Activated CD4-positive, alpha-beta T cell treated with anti-CD3 and anti-CD28 coated beads, Interleukin-2, amount 10 ng/mL, durations not matched to agents 7 days and 5 days (primary cell): ENCODE results near the gene RNPEP. TPM values are rescaled to one million over a fixed set of nuclear protein-coding genes. Genes with fewer than 3 reads are reported as not detected.

Experiments
- CTCF ChIA-PET: fragments of 350-600 bp; sonication (Branson Sonifier 250); formaldehyde crosslinking; loops from one replicate; lab custom pipeline; 2021; ENCODE audit warnings: antibody characterized with exemption; lab: Charles Lee
- POLR2A ChIA-PET: fragments of 350-600 bp; sonication (Branson Sonifier 250); formaldehyde crosslinking; loops from one replicate; lab custom pipeline; 2021; ENCODE audit warnings: antibody characterized with exemption; lab: Charles Lee
- DNase-seq: peaks from one replicate; pipeline ENCODE4 v3.0.0-alpha.2; 2020
- H3K27ac Mint-ChIP-seq: one replicate; pipeline ENCODE4 v1.8.0; 2021; ENCODE audit warnings: mild to moderate bottlenecking, moderate library complexity, mixed read lengths
- H3K27me3 Mint-ChIP-seq: one replicate; pipeline ENCODE4 v1.8.0; 2021; ENCODE audit warnings: mixed read lengths
- H3K36me3 Mint-ChIP-seq: one replicate; pipeline ENCODE4 v1.8.0; 2021; ENCODE audit warnings: low read depth, mixed read lengths
- H3K4me1 Mint-ChIP-seq: one replicate; pipeline ENCODE4 v1.8.0; 2021; ENCODE audit warnings: mixed read lengths
- H3K4me3 Mint-ChIP-seq: one replicate; pipeline ENCODE4 v1.8.0; 2021; ENCODE audit warnings: mild to moderate bottlenecking, moderate library complexity, mixed read lengths
- H3K9me3 Mint-ChIP-seq: one replicate; pipeline ENCODE4 v1.8.0; 2021; ENCODE audit warnings: mixed read lengths
- total RNA-seq, 2 experiments: library from RNA; stranded (reverse); gene quantifications; one replicate each; pipeline ENCODE4 v1.2.3, GENCODE V29; 2021

Gene RNPEP
- total RNA-seq, 2 experiments from 2014 or later = 31.0 to 32.8 TPM

DNA sequence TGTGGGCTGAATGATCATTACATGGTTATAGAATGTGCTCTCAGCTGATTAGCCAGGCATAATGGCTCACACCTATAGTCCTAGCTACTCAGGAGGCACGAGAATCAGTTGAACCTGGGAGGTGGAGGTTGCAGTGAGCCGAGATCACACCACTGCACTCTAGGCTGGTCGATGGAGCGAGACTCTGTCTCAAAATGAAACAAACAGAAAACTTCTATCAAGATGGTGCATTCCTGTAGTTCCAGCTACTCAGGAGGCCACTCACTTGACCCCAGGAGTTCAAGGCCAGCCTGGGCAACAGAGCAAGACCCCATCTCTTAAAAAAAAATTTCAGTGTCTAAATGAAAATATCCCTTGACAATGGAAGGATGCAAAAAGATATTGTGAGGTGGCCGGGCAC is 16.3 kb upstream of the RNPEP start:
- CTCF ChIA-PET = interaction anchor here (1.0 kb wide), 1 partner anchor 80 kb away, joined by 3 read pairs; no protein-coding TSS in a partner anchor
- peaks cover 45% of the 10 kb centered on the region for H3K36me3 Mint-ChIP-seq

GRCh38 chr1:201968202-201968925 is 14.1 kb upstream of the RNPEP start:
- Mint-ChIP-seq H3K9me3 (no peaks in the 10 kb centered on the region), H3K4me1 (peaks cover 2% of the 10 kb centered on the region), H3K27me3 (no peaks in the 10 kb centered on the region), H3K36me3 (peaks cover 37% of the 10 kb centered on the region), H3K4me3 (no peak overlapping the region), H3K27ac (no peak overlapping the region)
- DNase-seq = no peak
- ChIA-PET CTCF (interaction anchor here (0.7 to 0.9 kb wide), 3 partner anchors 10 to 72 kb away, joined by 3 to 4 read pairs (median 3); no protein-coding TSS in a partner anchor), POLR2A (no interaction called here)

More for the DNA sequence above, 16.3 kb upstream of the RNPEP start:
- POLR2A ChIA-PET = interaction anchor here (0.7 kb wide), 1 partner anchor 72 kb away, joined by 4 read pairs; no protein-coding TSS in a partner anchor
- no peak overlapping the region for H3K4me3 Mint-ChIP-seq
- DNase-seq = no peak
- no peak overlapping the region for H3K27ac Mint-ChIP-seq
- no peaks in the 10 kb centered on the region for H3K4me1 Mint-ChIP-seq
- no peaks in the 10 kb centered on the region for H3K9me3 Mint-ChIP-seq
- H3K27me3 Mint-ChIP-seq = no peaks in the 10 kb centered on the region

- no peak overlapping the region for H3K27ac Mint-ChIP-seq
- ChIA-PET POLR2A (no interaction called here), CTCF (interaction anchor here (4.5 kb wide), 1 partner anchor 74 kb away, joined by 50 read pairs; no protein-coding TSS in a partner anchor)
- H3K4me3 Mint-ChIP-seq = no peak overlapping the region
- peaks cover 2% of the 10 kb centered on the region for H3K4me1 Mint-ChIP-seq
- no peak for DNase-seq
- no peaks in the 10 kb centered on the region for H3K9me3 Mint-ChIP-seq
- peaks cover 25% of the 10 kb centered on the region for H3K36me3 Mint-ChIP-seq
- peaks cover 11% of the 10 kb centered on the region for H3K27me3 Mint-ChIP-seq
Observed at GRCh38 chr1:201970334-201971159, 11.9 kb upstream of the RNPEP start.

DNA sequence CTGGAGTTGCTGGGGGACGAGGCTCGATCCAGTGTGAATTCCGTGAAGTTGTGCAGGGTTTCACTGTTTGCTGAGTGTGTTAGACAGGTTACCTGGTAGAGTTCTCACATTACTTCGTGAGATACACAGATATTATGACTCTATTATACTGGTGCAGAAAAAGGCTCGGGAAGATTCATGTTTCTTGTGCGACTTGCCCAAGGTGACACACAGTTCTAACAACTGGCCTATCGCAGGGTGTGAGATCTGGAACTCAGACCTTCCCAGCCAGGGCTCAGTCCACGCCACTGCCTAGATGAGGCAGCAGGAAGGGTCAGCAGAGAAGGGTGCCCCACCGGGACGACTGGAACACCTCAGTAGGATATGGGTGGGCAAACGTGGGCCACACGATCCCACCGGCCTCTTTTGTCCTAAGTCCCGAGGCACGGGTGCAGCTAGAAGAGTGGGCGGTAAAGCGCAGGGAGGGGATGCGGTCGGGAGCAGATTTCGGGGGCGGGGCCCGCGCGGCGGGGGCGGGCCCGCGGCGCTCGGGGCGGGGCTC is 296 bp upstream of the RNPEP start:
- no peaks in the 10 kb centered on the region for H3K36me3 Mint-ChIP-seq
- ChIA-PET POLR2A (no interaction called here), CTCF (interaction anchor here (1.0 to 1.6 kb wide), 2 partner anchors 17 to 27 kb away, joined by 3 to 8 read pairs; partner anchors contain the start of gene TIMM17A)
- DNase-seq = peak; percentile 62
- no peaks in the 10 kb centered on the region for H3K9me3 Mint-ChIP-seq
- H3K27me3 Mint-ChIP-seq = peaks cover 7% of the 10 kb centered on the region
- H3K4me3 Mint-ChIP-seq = peak overlapping the region; percentile 90
- H3K27ac Mint-ChIP-seq = peak overlapping the region; percentile 85
- peaks cover 21% of the 10 kb centered on the region for H3K4me1 Mint-ChIP-seq

DNA sequence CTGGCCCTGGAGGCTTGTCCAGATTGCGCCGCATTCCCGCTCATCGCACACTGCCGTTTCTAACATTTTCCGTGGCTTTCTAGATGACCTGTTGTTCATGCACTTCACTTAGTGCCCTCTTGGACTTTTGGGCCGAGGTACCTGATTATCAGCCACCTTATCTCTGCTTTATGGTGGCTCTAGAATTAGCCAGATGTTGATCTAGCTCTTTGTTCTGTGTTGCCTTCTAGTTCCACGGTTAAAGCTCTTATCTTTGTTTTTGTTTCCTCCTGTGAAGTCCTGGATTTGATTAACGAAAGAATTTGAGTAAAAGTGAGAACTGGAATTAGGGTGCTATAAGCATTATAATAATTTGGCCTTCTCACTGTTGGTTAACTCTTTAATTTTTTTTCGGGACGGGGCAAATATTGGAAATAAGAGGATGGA is 945 bp downstream of the RNPEP start:
- peak overlapping the region; percentile 90 for H3K4me3 Mint-ChIP-seq
- H3K4me1 Mint-ChIP-seq = peaks cover 21% of the 10 kb centered on the region
- no peaks in the 10 kb centered on the region for H3K36me3 Mint-ChIP-seq
- CTCF ChIA-PET = interaction anchor here (1.6 kb wide), 1 partner anchor 28 kb away, joined by 8 read pairs; the partner anchor contains the start of gene TIMM17A
- peaks cover 7% of the 10 kb centered on the region for H3K27me3 Mint-ChIP-seq
- H3K27ac Mint-ChIP-seq = peak overlapping the region; percentile 91
- DNase-seq = no peak
- POLR2A ChIA-PET = interaction anchor here (0.7 kb wide), 1 partner anchor 91 kb away, joined by 3 read pairs; no protein-coding TSS in a partner anchor
- no peaks in the 10 kb centered on the region for H3K9me3 Mint-ChIP-seq

DNA sequence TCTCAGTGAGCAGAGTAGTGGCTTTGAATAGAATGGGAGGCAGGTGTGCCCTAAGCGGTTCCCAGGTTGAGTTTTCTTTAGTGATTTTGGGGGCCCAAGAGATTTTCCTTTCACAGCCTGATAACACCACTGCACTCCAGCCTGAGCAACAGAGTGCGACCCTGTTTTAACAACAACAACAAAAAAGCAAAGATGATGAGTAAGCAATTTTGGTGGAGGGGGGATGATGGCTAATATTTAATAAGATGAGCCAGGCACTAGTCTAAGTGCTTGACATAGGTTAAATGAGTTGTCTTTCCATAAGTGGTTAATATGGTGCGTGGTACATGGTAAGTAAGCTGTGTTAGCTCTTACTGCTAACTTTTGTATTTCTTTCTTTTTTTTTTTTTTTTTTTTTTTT is 2.0 kb downstream of the RNPEP start:
- Mint-ChIP-seq H3K9me3 (no peaks in the 10 kb centered on the region), H3K4me1 (peaks cover 21% of the 10 kb centered on the region), H3K4me3 (no peak overlapping the region), H3K36me3 (peaks cover 4% of the 10 kb centered on the region), H3K27ac (no peak overlapping the region), H3K27me3 (peaks cover 5% of the 10 kb centered on the region)
- DNase-seq = no peak
- POLR2A ChIA-PET = no interaction called here
- CTCF ChIA-PET = interaction anchor here (0.7 to 2.2 kb wide), 5 partner anchors 11 to 464 kb away, joined by 3 to 7 read pairs (median 4); no protein-coding TSS in a partner anchor

- peaks cover 5% of the 10 kb centered on the region for H3K27me3 Mint-ChIP-seq
- no peak overlapping the region for H3K4me3 Mint-ChIP-seq
- no peak overlapping the region for H3K27ac Mint-ChIP-seq
- DNase-seq = no peak
- ChIA-PET CTCF (interaction anchor here (1.0 to 2.2 kb wide), 4 partner anchors 12 to 149 kb away, joined by 3 to 7 read pairs (median 4); no protein-coding TSS in a partner anchor), POLR2A (no interaction called here)
- H3K9me3 Mint-ChIP-seq = no peaks in the 10 kb centered on the region
- peaks cover 21% of the 10 kb centered on the region for H3K4me1 Mint-ChIP-seq
- H3K36me3 Mint-ChIP-seq = peaks cover 4% of the 10 kb centered on the region
Observed at GRCh38 chr1:201985355-201985754, 2.9 kb downstream of the RNPEP start.

DNA sequence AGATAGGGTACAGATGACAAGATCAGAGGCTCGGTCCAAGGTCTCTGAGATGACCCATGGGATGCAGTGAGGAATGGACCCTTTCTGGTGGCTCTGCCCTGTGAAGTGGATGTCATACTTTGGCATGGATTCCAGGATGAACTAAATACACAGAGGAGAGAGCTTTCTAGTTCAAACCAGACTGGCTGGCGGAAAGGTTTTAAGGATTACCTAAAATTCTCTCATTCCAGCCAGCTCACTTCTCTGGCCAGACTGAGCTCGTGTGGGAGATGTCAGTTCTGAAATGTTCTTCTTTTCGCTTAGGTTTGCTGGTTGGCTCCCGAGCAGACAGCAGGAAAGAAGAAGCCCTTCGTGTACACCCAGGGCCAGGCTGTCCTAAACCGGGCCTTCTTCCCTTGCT is 6.2 kb downstream of the RNPEP start:
- Mint-ChIP-seq H3K27me3 (no peaks in the 10 kb centered on the region), H3K36me3 (peaks cover 18% of the 10 kb centered on the region), H3K9me3 (no peaks in the 10 kb centered on the region), H3K4me3 (no peak overlapping the region), H3K4me1 (peaks cover 8% of the 10 kb centered on the region), H3K27ac (no peak overlapping the region)
- ChIA-PET POLR2A (no interaction called here), CTCF (interaction anchor here (1.9 kb wide), 1 partner anchor 12 kb away, joined by 12 read pairs; no protein-coding TSS in a partner anchor)
- DNase-seq = no peak

DNA sequence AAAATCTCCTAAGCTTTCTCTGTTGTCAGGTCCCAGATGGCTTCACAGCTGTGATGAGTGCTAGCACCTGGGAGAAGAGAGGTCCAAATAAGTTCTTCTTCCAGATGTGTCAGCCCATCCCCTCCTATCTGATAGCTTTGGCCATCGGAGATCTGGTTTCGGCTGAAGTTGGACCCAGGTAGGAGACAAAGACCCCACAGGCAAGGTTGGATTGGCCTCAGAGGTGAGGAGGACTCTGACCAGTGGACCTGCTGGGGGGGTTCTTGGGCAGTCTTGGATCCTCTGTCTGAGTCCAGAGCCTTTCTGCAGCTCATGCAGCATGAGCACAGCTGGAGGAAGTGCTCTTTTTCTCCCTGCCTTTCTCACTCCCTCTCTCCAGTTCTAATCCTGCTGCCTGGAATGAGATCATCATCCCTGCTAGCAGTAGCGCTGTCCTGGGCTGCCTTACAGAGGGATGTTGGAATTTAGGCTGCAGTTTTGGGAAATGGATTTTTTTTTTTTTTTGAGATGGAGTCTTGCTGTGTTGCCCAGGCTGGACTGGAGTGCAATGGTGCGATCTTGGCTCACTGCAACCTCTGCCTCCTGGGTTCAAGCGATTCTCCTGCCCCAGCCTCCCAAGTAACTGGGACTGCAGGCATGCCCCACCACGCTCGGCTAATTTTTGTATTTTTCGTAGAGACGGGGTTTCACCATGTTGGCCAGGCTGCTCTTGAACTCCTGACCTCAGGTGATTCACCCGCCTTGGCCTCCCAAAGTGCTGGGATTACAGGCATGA is 7.1 kb downstream of the RNPEP start:
- peaks cover 24% of the 10 kb centered on the region for H3K36me3 Mint-ChIP-seq
- ChIA-PET CTCF (interaction anchor here (0.6 to 1.9 kb wide), 2 partner anchors 11 to 153 kb away, joined by 3 to 12 read pairs; no protein-coding TSS in a partner anchor), POLR2A (no interaction called here)
- no peaks in the 10 kb centered on the region for H3K9me3 Mint-ChIP-seq
- H3K4me3 Mint-ChIP-seq = no peak overlapping the region
- no peak overlapping the region for H3K27ac Mint-ChIP-seq
- peaks cover under 1% of the 10 kb centered on the region for H3K4me1 Mint-ChIP-seq
- DNase-seq = no peak
- H3K27me3 Mint-ChIP-seq = no peaks in the 10 kb centered on the region

DNA sequence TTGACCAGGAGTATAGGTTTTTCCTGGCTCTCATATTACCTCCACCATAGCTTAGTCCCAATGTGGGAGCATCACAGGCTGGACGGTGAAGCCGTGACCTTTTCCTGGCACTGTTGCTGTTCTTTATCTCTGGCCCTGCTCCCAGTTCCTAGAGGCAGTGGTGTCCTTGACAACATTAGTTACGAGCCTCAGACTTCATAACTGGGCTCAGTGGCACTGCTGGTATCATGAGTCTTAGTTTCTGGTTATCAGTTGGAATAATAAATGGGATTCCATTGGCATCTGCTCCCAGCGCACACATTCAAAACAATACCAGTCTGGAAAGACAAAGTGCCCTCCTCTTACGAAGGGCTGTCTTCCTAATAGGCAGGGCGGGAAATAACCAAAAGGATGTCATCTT is 8.0 kb downstream of the RNPEP start:
- Mint-ChIP-seq H3K9me3 (no peaks in the 10 kb centered on the region), H3K4me1 (no peaks in the 10 kb centered on the region), H3K4me3 (no peak overlapping the region), H3K36me3 (peaks cover 24% of the 10 kb centered on the region), H3K27ac (no peak overlapping the region), H3K27me3 (no peaks in the 10 kb centered on the region)
- ChIA-PET CTCF (no interaction called here), POLR2A (no interaction called here)
- DNase-seq = no peak

GRCh38 chr1:201999625-202000238 is 17.3 kb downstream of the RNPEP start:
- H3K27ac Mint-ChIP-seq = no peak overlapping the region
- DNase-seq = peak; percentile 32
- POLR2A ChIA-PET = no interaction called here
- no peaks in the 10 kb centered on the region for H3K4me1 Mint-ChIP-seq
- H3K4me3 Mint-ChIP-seq = no peak overlapping the region
- no peaks in the 10 kb centered on the region for H3K27me3 Mint-ChIP-seq
- peaks cover 1% of the 10 kb centered on the region for H3K36me3 Mint-ChIP-seq
- CTCF ChIA-PET = interaction anchor here (0.7 to 4.7 kb wide), 14 partner anchors 11 to 351 kb away, joined by 3 to 35 read pairs (median 3); partner anchors contain the start of genes ELF3 and TIMM17A
- no peaks in the 10 kb centered on the region for H3K9me3 Mint-ChIP-seq
